ENCODE data around the gene STX1B. TPM values are rescaled to one million over a fixed set of nuclear protein-coding genes. Genes with fewer than 3 reads are reported as not detected.
A peak's percentile ranks its signal among the peaks of the same experiment; 100 is the strongest.

The STX1B gene
- total RNA-seq, 1 experiment from 2014 or later = 15.9 TPM

GRCh38 chr16:31002862-31003341, 7.5 kb downstream of the STX1B start (continued):
- no peak for TF ChIP-seq HMGA2 (CRISPR knock-in tag; IDR thresholded peaks at IDR 0.05)
- TF ChIP-seq, protein P1, sequence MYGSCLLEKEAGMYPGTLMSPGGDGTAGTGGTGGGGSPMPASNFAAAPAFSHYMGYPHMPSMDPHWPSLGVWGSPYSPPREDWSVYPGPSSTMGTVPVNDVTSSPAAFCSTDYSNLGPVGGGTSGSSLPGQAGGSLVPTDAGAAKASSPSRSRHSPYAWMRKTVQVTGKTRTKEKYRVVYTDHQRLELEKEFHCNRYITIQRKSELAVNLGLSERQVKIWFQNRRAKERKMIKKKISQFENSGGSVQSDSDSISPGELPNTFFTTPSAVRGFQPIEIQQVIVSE (CRISPR knock-in tag; IDR thresholded peaks at IDR 0.05; ENCODE audit: borderline replicate concordance) = no peak
- TF ChIP-seq ATF3 (CRISPR knock-in tag; conservative IDR thresholded peaks at IDR 0.05) = no peak

DNA sequence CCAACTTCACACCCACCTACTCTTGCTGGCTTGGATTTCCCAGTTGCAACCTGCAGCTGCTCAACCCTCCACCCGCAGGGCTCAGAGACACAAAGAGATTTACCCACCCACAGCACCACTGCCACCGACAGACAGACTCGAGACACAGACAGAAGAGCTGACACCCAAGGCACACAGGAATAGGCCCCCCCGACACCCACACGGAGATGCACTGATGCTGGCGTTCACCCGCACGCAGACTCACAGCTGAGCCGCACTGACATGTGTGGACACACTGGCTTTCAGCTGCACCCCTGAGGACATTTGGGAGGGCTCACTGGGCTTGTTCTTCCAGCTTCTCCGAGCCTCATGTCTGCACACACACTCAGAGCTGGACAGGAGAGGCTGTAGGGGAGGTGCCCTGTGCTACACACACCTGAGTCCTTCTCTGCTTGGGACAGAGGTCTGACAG, 8.2 kb downstream of the STX1B start:
- no peak overlapping the region for H3K4me3 Mint-ChIP-seq
- ChIA-PET POLR2A (interaction anchor here (0.9 kb wide), 1 partner anchor 28 kb away, joined by 3 read pairs; no protein-coding TSS in a partner anchor), CTCF (interaction anchor here (0.7 to 2.6 kb wide), 4 partner anchors 13 to 140 kb away, joined by 3 to 12 read pairs (median 4); partner anchors contain the start of gene HSD3B7)
- peaks cover 7% of the 10 kb centered on the region; the same call in 1 of the 2 replicates for H3K27me3 Mint-ChIP-seq (ENCODE audit: low read depth)
- H3K9me3 Mint-ChIP-seq = no peaks in the 10 kb centered on the region
- peaks cover 13% of the 10 kb centered on the region for H3K4me1 Mint-ChIP-seq
- ATAC-seq = no peak
- H3K27ac Mint-ChIP-seq = peak overlapping the region; percentile 76; the same call in 1 of the 2 replicates
- TF ChIP-seq ZNF219 (CRISPR knock-in tag; IDR thresholded peaks at IDR 0.05; ENCODE audit: borderline replicate concordance) (no peak), RELA (CRISPR knock-in tag; IDR thresholded peaks at IDR 0.05; ENCODE audit: borderline replicate concordance) (no peak), ESRRA (CRISPR knock-in tag; IDR thresholded peaks at IDR 0.05; ENCODE audit: borderline replicate concordance) (no peak), TP53 (CRISPR knock-in tag; IDR thresholded peaks at IDR 0.05) (no peak), TEAD1 (CRISPR knock-in tag; IDR thresholded peaks at IDR 0.05) (no peak), CTCF (IDR thresholded peaks at IDR 0.05) (no peak), ELF4 (CRISPR knock-in tag; IDR thresholded peaks at IDR 0.05; ENCODE audit: low read depth) (no peak), FOXK1 (CRISPR knock-in tag; IDR thresholded peaks at IDR 0.05) (no peak), ATF1 (CRISPR knock-in tag; IDR thresholded peaks at IDR 0.05) (no peak)
- TF ChIP-seq, protein P2, sequence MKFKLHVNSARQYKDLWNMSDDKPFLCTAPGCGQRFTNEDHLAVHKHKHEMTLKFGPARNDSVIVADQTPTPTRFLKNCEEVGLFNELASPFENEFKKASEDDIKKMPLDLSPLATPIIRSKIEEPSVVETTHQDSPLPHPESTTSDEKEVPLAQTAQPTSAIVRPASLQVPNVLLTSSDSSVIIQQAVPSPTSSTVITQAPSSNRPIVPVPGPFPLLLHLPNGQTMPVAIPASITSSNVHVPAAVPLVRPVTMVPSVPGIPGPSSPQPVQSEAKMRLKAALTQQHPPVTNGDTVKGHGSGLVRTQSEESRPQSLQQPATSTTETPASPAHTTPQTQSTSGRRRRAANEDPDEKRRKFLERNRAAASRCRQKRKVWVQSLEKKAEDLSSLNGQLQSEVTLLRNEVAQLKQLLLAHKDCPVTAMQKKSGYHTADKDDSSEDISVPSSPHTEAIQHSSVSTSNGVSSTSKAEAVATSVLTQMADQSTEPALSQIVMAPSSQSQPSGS (CRISPR knock-in tag; IDR thresholded peaks at IDR 0.05; ENCODE audit: borderline replicate concordance, low read depth) = no peak
- TF ChIP-seq, protein P3, sequence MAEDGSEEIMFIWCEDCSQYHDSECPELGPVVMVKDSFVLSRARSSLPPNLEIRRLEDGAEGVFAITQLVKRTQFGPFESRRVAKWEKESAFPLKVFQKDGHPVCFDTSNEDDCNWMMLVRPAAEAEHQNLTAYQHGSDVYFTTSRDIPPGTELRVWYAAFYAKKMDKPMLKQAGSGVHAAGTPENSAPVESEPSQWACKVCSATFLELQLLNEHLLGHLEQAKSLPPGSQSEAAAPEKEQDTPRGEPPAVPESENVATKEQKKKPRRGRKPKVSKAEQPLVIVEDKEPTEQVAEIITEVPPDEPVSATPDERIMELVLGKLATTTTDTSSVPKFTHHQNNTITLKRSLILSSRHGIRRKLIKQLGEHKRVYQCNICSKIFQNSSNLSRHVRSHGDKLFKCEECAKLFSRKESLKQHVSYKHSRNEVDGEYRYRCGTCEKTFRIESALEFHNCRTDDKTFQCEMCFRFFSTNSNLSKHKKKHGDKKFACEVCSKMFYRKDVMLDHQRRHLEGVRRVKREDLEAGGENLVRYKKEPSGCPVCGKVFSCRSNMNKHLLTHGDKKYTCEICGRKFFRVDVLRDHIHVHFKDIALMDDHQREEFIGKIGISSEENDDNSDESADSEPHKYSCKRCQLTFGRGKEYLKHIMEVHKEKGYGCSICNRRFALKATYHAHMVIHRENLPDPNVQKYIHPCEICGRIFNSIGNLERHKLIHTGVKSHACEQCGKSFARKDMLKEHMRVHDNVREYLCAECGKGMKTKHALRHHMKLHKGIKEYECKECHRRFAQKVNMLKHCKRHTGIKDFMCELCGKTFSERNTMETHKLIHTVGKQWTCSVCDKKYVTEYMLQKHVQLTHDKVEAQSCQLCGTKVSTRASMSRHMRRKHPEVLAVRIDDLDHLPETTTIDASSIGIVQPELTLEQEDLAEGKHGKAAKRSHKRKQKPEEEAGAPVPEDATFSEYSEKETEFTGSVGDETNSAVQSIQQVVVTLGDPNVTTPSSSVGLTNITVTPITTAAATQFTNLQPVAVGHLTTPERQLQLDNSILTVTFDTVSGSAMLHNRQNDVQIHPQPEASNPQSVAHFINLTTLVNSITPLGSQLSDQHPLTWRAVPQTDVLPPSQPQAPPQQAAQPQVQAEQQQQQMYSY (CRISPR knock-in tag; IDR thresholded peaks at IDR 0.05) = no peak
- no peak for DNase-seq (ENCODE audit: low spot score)
- no peaks in the 10 kb centered on the region for H3K36me3 Mint-ChIP-seq

Measured in WTC11 (cell line).